GM12878 (cell line): ENCODE data around the gene DPF3. TPM values are rescaled to one million over a fixed set of nuclear protein-coding genes. Genes with fewer than 3 reads are reported as not detected.

Source experiments
- ATAC-seq: fragments of 200-7000 bp; cut with Tn5 transposase; 3 replicates; pipeline ENCODE4 v1.9.1; 2020; ENCODE audit warnings: mild to moderate bottlenecking, moderate library complexity
- BruUV-seq: library from RNA; stranded (reverse); fragments of 400-500 nt; replicated peaks from 2 replicates; lab custom pipeline; 2021; lab: Mats Ljungman, UMichigan
- CTCF ChIA-PET: fragments of 300-600 bp; sonication (Branson Sonifier 250); formaldehyde crosslinking; extraction: SDS; loops from one replicate; lab custom pipeline; 2021; ENCODE audit warnings: inconsistent platforms; lab: Yijun Ruan, JAX
- POLR2A ChIA-PET: fragments of 350-600 bp; formaldehyde crosslinking; extraction: SDS; loops from one replicate; lab custom pipeline; 2021; ENCODE audit warnings: inconsistent platforms; lab: Charles Lee
- RAD21 ChIA-PET: fragments of 300-600 bp; sonication (Branson Sonifier 250); formaldehyde crosslinking; loops from one replicate; lab custom pipeline; 2023; ENCODE audit warnings: antibody characterized with exemption; ENCODE audit not compliant: unreplicated experiment; lab: Charles Lee
- SMC1A ChIA-PET: fragments of 300-600 bp; sonication (Branson Sonifier 250); formaldehyde crosslinking; loops from one replicate; lab custom pipeline; 2023; ENCODE audit not compliant: unreplicated experiment, uncharacterized antibody; lab: Charles Lee
- DNase-seq: peaks from one replicate; pipeline ENCODE4 v3.0.0-alpha.2; 2011; ENCODE audit warnings: low read depth, low spot score
- FAIRE-seq: peaks from 3 replicates; lab custom pipeline; 2011; peaks lifted over from hg19 to GRCh38; lab: Jason Lieb, UNC
- H2AFZ ChIP-seq: 2 replicates; pipeline ENCODE4 v1.6.0; 2011; ENCODE audit warnings: low read depth, low read length, control low read depth; ENCODE audit not compliant: control insufficient read depth
- H3K27ac ChIP-seq: 2 replicates; pipeline ENCODE4 v1.5.1; 2011; ENCODE audit warnings: control low read depth; ENCODE audit not compliant: control insufficient read depth, insufficient read depth
- H3K27me3 ChIP-seq, 2 experiments: replicated peaks in 1 of 2; 2 replicates each; pipeline versions ENCODE4 v1.6.0 to v1.6.1; 2011; ENCODE audit warnings: low read length in 1 of 2; ENCODE audit not compliant: control insufficient read depth in 2 of 2, insufficient read depth in 2 of 2
- H3K36me3 ChIP-seq, 2 experiments: 2 replicates each; pipeline ENCODE4 v1.5.1; 2011; ENCODE audit warnings: low read length in 1 of 2; ENCODE audit not compliant: control insufficient read depth in 2 of 2, insufficient read depth in 2 of 2
- H3K4me1 ChIP-seq: 2 replicates; pipeline ENCODE4 v1.6.1; 2011; ENCODE audit warnings: mild to moderate bottlenecking, low read length, moderate library complexity, mixed read lengths; ENCODE audit not compliant: control insufficient read depth, insufficient read depth
- H3K4me2 ChIP-seq: 2 replicates; pipeline ENCODE4 v1.6.0; 2011; ENCODE audit warnings: control low read depth; ENCODE audit not compliant: control insufficient read depth, insufficient read depth
- H3K4me3 ChIP-seq: fragments of 200-600 bp; sonication (generic); 2 replicates; pipeline ENCODE4 v1.5.1; 2016
- H3K79me2 ChIP-seq: 2 replicates; pipeline ENCODE4 v1.6.0; 2011; ENCODE audit warnings: low read length; ENCODE audit not compliant: control insufficient read depth, insufficient read depth
- H3K9ac ChIP-seq: 2 replicates; pipeline ENCODE4 v1.8.0; 2011; ENCODE audit warnings: low read length, control low read depth, mixed read lengths; ENCODE audit not compliant: control insufficient read depth, insufficient read depth
- H3K9me3 ChIP-seq: replicated peaks from 3 replicates; pipeline ENCODE4 v1.5.1; 2011; ENCODE audit warnings: mild to moderate bottlenecking, low read length; ENCODE audit not compliant: control insufficient read depth, insufficient read depth
- H4K20me1 ChIP-seq: 2 replicates; pipeline ENCODE4 v1.6.0; 2011; ENCODE audit not compliant: control insufficient read depth, insufficient read depth
- CBFB ChIP-seq: IDR thresholded peaks from 2 replicates; pipeline ENCODE4 v1.6.1; 2016; ENCODE audit warnings: antibody characterized with exemption, low read depth
- CBX5 ChIP-seq: sonication (generic); IDR thresholded peaks from 2 replicates; pipeline ENCODE4 v1.6.1; 2016; ENCODE audit warnings: low read depth, moderate library complexity, mild to moderate bottlenecking, inconsistent platforms
- CEBPB ChIP-seq, 2 experiments: fragments of 150-350 bp in 1 of 2; IDR thresholded peaks; 2 replicates each; pipeline ENCODE4 v1.6.1; 2012 to 2014; ENCODE audit warnings: low read depth in 2 of 2, low read length in 2 of 2, borderline replicate concordance in 1 of 2, inconsistent platforms in 1 of 2
- CHD1 ChIP-seq: IDR thresholded peaks from 2 replicates; pipeline ENCODE4 v1.6.1; 2012; ENCODE audit warnings: low read depth, low read length, improper control_type of control experiment
- CREM ChIP-seq: IDR thresholded peaks from 2 replicates; pipeline ENCODE4 v1.6.1; 2014; ENCODE audit warnings: antibody characterized with exemption, low read depth
- EED ChIP-seq: sonication (generic); IDR thresholded peaks from 2 replicates; pipeline ENCODE4 v1.6.1; 2016; ENCODE audit warnings: antibody characterized with exemption, low read depth
- EP300 ChIP-seq, 2 experiments: fragments of 150-350 bp in 1 of 2; IDR thresholded peaks; 2 replicates each; pipeline ENCODE4 v1.6.1; 2011 to 2012; ENCODE audit warnings: low read depth in 2 of 2, low read length in 2 of 2, borderline replicate concordance in 1 of 2, improper control_type of control experiment in 1 of 2, inconsistent platforms in 1 of 2; ENCODE audit not compliant: control insufficient read depth in 1 of 2
- HDAC6 ChIP-seq: fragments of 200-600 bp; sonication (generic); IDR thresholded peaks from one replicate; pipeline ENCODE4 v1.8.0; 2017; ENCODE audit warnings: antibody characterized with exemption; ENCODE audit not compliant: unreplicated experiment
- IKZF1 ChIP-seq: fragments of 450-650 bp; conservative IDR thresholded peaks from 2 replicates; pipeline ENCODE4 v1.6.1; 2017; ENCODE audit warnings: antibody characterized with exemption, mild to moderate bottlenecking
- IKZF2 ChIP-seq, 2 experiments: fragments of 450-650 bp; IDR thresholded peaks; 2 replicates each; pipeline ENCODE4 v1.6.1; 2017; ENCODE audit warnings: mild to moderate bottlenecking in 2 of 2, moderate library complexity in 2 of 2
- IRF4 ChIP-seq: IDR thresholded peaks from 2 replicates; pipeline ENCODE4 v1.6.1; 2011; ENCODE audit warnings: low read depth, low read length
- PKNOX1 ChIP-seq: fragments of 450-650 bp; IDR thresholded peaks from 2 replicates; pipeline ENCODE4 v1.6.1; 2016; ENCODE audit warnings: mild to moderate bottlenecking
- POLR2AphosphoS5 ChIP-seq: IDR thresholded peaks from 2 replicates; pipeline ENCODE4 v1.6.1; 2011; ENCODE audit warnings: mild to moderate bottlenecking, low read length, inconsistent platforms
- REST ChIP-seq: IDR thresholded peaks from 2 replicates; pipeline ENCODE4 v1.6.1; 2012; ENCODE audit warnings: mild to moderate bottlenecking, low read depth, low read length
- SMARCA5 ChIP-seq: fragments of 450-650 bp; IDR thresholded peaks from 2 replicates; pipeline ENCODE4 v1.6.1; 2017; ENCODE audit warnings: mild to moderate bottlenecking
- SPI1 ChIP-seq: IDR thresholded peaks from 2 replicates; pipeline ENCODE4 v1.6.1; 2011; ENCODE audit warnings: low read depth, mild to moderate bottlenecking, low read length, moderate library complexity, borderline replicate concordance; ENCODE audit not compliant: insufficient read depth
- SREBF2 ChIP-seq: IDR thresholded peaks from 2 replicates; pipeline ENCODE4 v1.6.1; 2012; ENCODE audit warnings: mild to moderate bottlenecking, low read length
- STAT3 ChIP-seq: IDR thresholded peaks from 2 replicates; pipeline ENCODE4 v1.6.1; 2011; ENCODE audit warnings: low read depth, low read length, improper control_type of control experiment
- USF1 ChIP-seq: IDR thresholded peaks from 2 replicates; pipeline ENCODE4 v1.6.1; 2011; ENCODE audit warnings: borderline replicate concordance, low read depth, mild to moderate bottlenecking, moderate library complexity, mixed read lengths, low read length; ENCODE audit not compliant: insufficient read depth; ENCODE audit errors: extremely low read length
- WRNIP1 ChIP-seq: IDR thresholded peaks from 2 replicates; pipeline ENCODE4 v1.6.1; 2011; ENCODE audit warnings: low read depth, low read length, improper control_type of control experiment, borderline replicate concordance
- ZNF384 ChIP-seq: IDR thresholded peaks from 2 replicates; pipeline ENCODE4 v1.6.1; 2012; ENCODE audit warnings: low read depth, mild to moderate bottlenecking, low read length, improper control_type of control experiment, borderline replicate concordance
- WGBS: methylation state at CpG from one replicate; pipeline ENCODE4 v1.1.6; 2016; ENCODE audit warnings: low lambda C conversion rate; ENCODE audit not compliant: insufficient replicate concordance, insufficient coverage; ENCODE audit errors: missing lambda C conversion rate; 5-methylcytosine and 5-hydroxymethylcytosine counted together
- in situ Hi-C: fragments of 300-500 bp; cut with MboI; formaldehyde crosslinking; loops from 9 replicates; pipeline ENCODE4 v1.14.3; 2018; ENCODE audit warnings: mixed read lengths
- intact Hi-C: fragments of 100-400 bp; cut with micrococcal nuclease; formaldehyde crosslinking; loops from one replicate; pipeline ENCODE4 v1.14.2; 2022; ENCODE audit not compliant: unreplicated experiment
- polyA plus RNA-seq, 11 experiments: library from polyadenylated mRNA; depleted of rRNA in 4 of 11; unstranded in 6 of 11; stranded (reverse) in 5 of 11; fragments of >200 nt; fragmentation: Nextera tagmentation in 4 of 11; fragmentation: Illumina TruSeq in 1 of 11; extraction: Ambion mirVana in 4 of 11; extraction: Trizol in 1 of 11; gene quantifications; 1 replicate in 1 of 11; 2 replicates in 10 of 11; pipeline versions ENCODE4 v1.2.1 to v1.2.3, GENCODE V29; 2011 to 2016; ENCODE audit warnings: inconsistent platforms in 2 of 11, missing spikeins in 2 of 11, low read depth in 1 of 11
- total RNA-seq, 4 experiments: library from RNA; depleted of rRNA in 3 of 4; stranded (reverse); fragments of >200 nt in 3 of 4; fragmentation: Illumina TruSeq in 1 of 4; extraction: Trizol in 1 of 4; gene quantifications; 2 replicates each; pipeline versions ENCODE4 v1.2.1 to v1.2.3, GENCODE V29; 2013 to 2021

The DPF3 gene
- total and polyA plus RNA-seq, 10 of the 15 experiments (the other 5 are each of a cell fraction or from before 2014, with no cell fraction given): 0.69 to 8.0 (median 2.2) TPM

- Histone ChIP-seq H3K9ac (no peak overlapping the region), H3K36me3 (no peaks in the 10 kb centered on the region), H3K4me2 (no peak overlapping the region), H3K4me3 (no peak overlapping the region), H2AFZ (no peak overlapping the region), H3K9me3 (no peaks in the 10 kb centered on the region), H3K27me3 (no peaks in the 10 kb centered on the region), H3K79me2 (no peaks in the 10 kb centered on the region), H3K4me1 (peaks cover 14% of the 10 kb centered on the region), H4K20me1 (no peaks in the 10 kb centered on the region), H3K27ac (no peak overlapping the region)
- ChIA-PET CTCF (interaction anchor here (0.6 to 1.3 kb wide), 2 partner anchors 241 to 367 kb away, joined by 3 to 4 read pairs; no protein-coding TSS in a partner anchor), POLR2A (no interaction called here), SMC1A (interaction anchor here (0.8 to 1.3 kb wide), 2 partner anchors 24 to 255 kb away, joined by 3 to 4 read pairs; no protein-coding TSS in a partner anchor), RAD21 (no interaction called here)
- DNase-seq (no peak), ATAC-seq (peak; percentile 67), FAIRE-seq (no peak)
- in situ Hi-C loops: no loop called here
- whole genome bisulfite sequencing: 2% methylated on average over 2 of the region's 2 CpGs
- no TSS peak for BruUV-seq
- intact Hi-C loops: no loop called here
- peak in 1 of 2 experiments; percentile 23; a peak in 2 of 4 replicates for TF ChIP-seq IKZF2 (IDR thresholded peaks at IDR 0.05)
- TF ChIP-seq IKZF1: peak; percentile 58
- no peak for TF ChIP-seq PKNOX1
- TF ChIP-seq IRF4: no peak
- peak; percentile 94 for TF ChIP-seq SPI1
- TF ChIP-seq CREM: no peak
- TF ChIP-seq SMARCA5: 0 out of 2 replicates have a peak, but pooled peaks have one; percentile 35
- no peak for TF ChIP-seq WRNIP1
- no peak for TF ChIP-seq EP300 (IDR thresholded peaks at IDR 0.05; ENCODE audit: borderline replicate concordance in 1 of 2, control insufficient read depth in 1 of 2, low read depth in 2 of 2, low read length in 2 of 2)
- TF ChIP-seq CHD1: no peak
- no peak for TF ChIP-seq HDAC6
- TF ChIP-seq CEBPB (IDR thresholded peaks at IDR 0.05; ENCODE audit: borderline replicate concordance in 1 of 2, low read depth in 2 of 2, low read length in 2 of 2): no peak
- TF ChIP-seq POLR2AphosphoS5: no peak
- no peak for TF ChIP-seq ZNF384
- TF ChIP-seq REST: no peak
- TF ChIP-seq CBX5: no peak
- TF ChIP-seq SREBF2: no peak
- TF ChIP-seq CBFB: no peak
- TF ChIP-seq EED: peak; percentile 53
- no peak for TF ChIP-seq STAT3
- TF ChIP-seq USF1: no peak
Observed at GRCh38 chr14:72880820-72881219, 13.1 kb downstream of the DPF3 start.
